ENCODE data around the gene ZC2HC1C.

ZC2HC1C gene, protein sequence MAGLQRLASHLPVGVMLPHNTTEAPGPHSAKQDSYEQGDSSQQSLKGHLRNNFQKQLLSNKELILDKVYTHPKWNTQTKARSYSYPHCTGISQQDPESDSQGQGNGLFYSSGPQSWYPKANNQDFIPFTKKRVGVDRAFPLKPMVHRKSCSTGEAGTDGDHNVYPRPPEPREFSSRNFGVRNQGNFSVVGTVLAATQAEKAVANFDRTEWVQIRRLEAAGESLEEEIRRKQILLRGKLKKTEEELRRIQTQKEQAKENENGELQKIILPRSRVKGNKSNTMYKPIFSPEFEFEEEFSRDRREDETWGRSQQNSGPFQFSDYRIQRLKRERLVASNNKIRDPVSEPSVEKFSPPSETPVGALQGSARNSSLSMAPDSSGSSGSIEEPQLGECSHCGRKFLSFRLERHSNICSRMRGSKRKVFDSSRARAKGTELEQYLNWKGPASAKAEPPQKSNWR

DNA sequence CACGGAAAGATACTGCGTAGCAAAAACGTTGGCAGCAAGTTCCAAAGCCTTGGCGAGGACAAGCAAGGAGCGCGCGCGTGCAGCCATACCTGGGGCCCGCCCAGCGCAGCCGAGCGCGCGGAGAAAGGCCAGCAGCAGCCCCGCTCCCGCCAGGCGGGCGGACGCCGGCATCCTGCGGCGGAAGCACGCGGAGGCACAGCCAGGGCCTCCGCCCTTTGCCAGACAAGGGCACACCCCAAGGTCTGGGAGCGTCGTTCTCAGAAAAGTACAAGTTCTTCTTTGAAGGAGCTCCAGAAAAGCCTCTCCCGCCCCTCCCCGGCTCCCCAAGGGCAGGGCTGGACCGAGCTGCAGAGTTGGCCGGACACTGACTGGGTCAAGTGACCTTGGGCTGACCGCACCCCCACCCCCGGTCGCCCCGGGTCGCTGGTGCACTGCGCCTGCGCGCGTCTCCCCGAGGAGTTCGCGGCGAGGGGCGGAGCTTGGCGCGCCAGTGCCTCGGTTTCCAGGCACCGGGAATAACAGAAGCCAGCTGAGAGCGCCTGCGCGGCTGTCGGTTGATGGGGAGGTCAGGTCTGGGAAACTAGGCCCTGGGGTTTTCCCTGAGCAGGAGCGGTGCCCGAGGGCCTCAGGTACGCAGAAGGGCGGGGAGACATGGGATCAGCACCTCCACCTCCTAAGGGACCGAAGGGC is at the start of gene ZC2HC1C:
ZC2HC1C (plus strand) TSS at position 521 of the 690 bp plus-strand sequence. CDS start 933 bp downstream, outside the sequence.
- Mint-ChIP-seq H3K36me3 (no peaks in the 10 kb centered on the region), H3K9me3 (no peaks in the 10 kb centered on the region), H3K4me1 (peaks cover 4% of the 10 kb centered on the region), H3K27ac (peak within 1 kb of the TSS; percentile 35), H3K27me3 (no peaks in the 10 kb centered on the region), H3K4me3 (peak within 1 kb of the TSS; percentile 52)

DNA sequence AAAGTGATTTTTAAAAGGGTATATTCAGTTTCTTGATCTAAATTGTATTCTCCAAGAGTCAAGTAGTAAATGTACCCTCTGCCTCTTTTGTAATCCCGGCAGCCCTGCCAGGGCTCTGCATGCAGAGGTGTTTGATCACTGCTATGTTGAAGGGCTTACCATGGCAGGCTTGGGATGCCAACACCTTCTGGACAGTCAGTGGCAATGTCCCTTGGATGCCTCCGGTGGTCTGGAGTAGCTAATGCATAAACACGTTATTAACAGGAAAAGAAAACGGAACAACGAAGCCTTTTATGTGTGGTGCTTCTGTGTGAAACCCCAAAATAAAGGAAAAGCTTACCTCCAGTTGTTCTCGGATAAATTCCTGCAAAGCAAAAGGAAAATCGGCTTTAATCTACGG is 46.8 kb upstream of the ZC2HC1C start:
- H3K4me1 Mint-ChIP-seq = no peaks in the 10 kb centered on the region
- H3K27me3 Mint-ChIP-seq = no peaks in the 10 kb centered on the region
- no peaks in the 10 kb centered on the region for H3K9me3 Mint-ChIP-seq
- H3K36me3 Mint-ChIP-seq = peaks cover 10% of the 10 kb centered on the region
- no peak overlapping the region for H3K27ac Mint-ChIP-seq
- no peak overlapping the region for H3K4me3 Mint-ChIP-seq

DNA sequence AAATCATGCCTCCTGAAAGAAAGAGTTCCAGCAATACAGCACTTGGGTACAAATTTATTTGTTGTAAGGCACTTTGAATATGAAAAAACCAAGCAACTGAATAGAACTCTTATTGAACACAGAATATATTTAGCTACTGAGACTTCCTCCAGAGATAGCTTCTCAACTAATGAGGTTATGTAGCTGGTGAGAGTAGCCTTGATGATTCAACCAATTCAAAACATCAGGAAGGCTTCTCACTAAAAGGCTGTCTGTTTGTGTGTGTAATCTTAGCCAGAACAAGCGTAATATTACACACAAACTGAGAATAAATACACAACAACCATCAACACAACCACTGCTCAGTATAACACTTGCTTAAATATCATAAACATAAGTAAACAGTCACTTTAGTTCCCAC is 46.3 kb upstream of the ZC2HC1C start:
- Mint-ChIP-seq H3K27ac (no peak overlapping the region), H3K4me3 (no peak overlapping the region), H3K36me3 (peaks cover 12% of the 10 kb centered on the region), H3K4me1 (no peaks in the 10 kb centered on the region), H3K27me3 (no peaks in the 10 kb centered on the region), H3K9me3 (no peaks in the 10 kb centered on the region)

DNA sequence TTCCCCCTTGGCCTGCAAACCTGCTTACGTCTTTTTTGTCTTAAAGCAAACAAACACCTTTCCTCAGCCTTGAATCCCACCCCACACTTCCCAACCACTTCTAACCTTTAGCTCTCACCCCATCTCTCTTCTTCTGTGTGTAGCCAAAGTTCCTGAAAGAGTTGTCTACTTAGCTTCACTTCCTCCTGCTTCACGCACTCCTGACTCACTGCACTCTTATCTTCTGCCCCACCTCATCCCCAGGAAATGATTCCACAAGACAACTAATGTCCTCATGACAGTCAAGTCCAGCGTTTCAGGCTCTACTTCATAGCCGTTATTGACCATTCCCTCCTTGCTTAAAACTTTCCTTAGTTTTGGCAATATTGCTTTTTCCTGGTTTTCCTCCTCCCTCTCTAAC is 44.4 kb upstream of the ZC2HC1C start:
- Mint-ChIP-seq H3K9me3 (no peaks in the 10 kb centered on the region), H3K4me1 (no peaks in the 10 kb centered on the region), H3K36me3 (peaks cover 8% of the 10 kb centered on the region), H3K27me3 (no peaks in the 10 kb centered on the region), H3K4me3 (no peak overlapping the region), H3K27ac (no peak overlapping the region)

GRCh38 chr14:75025876-75026275 is 43.6 kb upstream of the ZC2HC1C start:
- peaks cover 13% of the 10 kb centered on the region for H3K36me3 Mint-ChIP-seq
- no peak overlapping the region for H3K27ac Mint-ChIP-seq
- H3K4me3 Mint-ChIP-seq = no peak overlapping the region
- no peaks in the 10 kb centered on the region for H3K27me3 Mint-ChIP-seq
- no peaks in the 10 kb centered on the region for H3K9me3 Mint-ChIP-seq
- no peaks in the 10 kb centered on the region for H3K4me1 Mint-ChIP-seq

DNA sequence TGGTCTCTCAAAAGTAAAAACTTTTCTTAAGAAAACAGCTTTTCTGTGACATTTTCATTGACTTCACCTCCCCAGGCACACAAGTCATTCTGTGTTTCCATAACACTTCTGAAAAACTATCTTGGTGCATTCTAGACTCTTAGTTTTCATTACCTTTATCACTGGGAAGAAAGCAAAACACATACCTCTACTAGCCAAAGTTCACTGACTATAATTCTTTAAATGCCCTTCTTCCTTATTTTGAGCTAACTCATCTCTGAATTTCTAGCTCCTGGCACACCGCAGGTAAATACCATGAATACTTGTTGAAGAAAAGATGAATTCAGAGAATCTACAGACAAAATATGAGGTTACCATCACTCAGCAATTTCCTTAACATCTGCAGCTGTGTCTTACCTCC is 39.3 kb upstream of the ZC2HC1C start:
- no peaks in the 10 kb centered on the region for H3K27me3 Mint-ChIP-seq
- H3K9me3 Mint-ChIP-seq = no peaks in the 10 kb centered on the region
- H3K27ac Mint-ChIP-seq = no peak overlapping the region
- H3K4me3 Mint-ChIP-seq = no peak overlapping the region
- H3K4me1 Mint-ChIP-seq = no peaks in the 10 kb centered on the region
- peaks cover 16% of the 10 kb centered on the region for H3K36me3 Mint-ChIP-seq

- H3K4me3 Mint-ChIP-seq = no peak overlapping the region
- H3K27ac Mint-ChIP-seq = no peak overlapping the region
- peaks cover 19% of the 10 kb centered on the region for H3K36me3 Mint-ChIP-seq
- H3K27me3 Mint-ChIP-seq = no peaks in the 10 kb centered on the region
- no peaks in the 10 kb centered on the region for H3K9me3 Mint-ChIP-seq
- no peaks in the 10 kb centered on the region for H3K4me1 Mint-ChIP-seq
Measured at GRCh38 chr14:75032939-75033338, 36.5 kb upstream of the ZC2HC1C start.

- H3K27me3 Mint-ChIP-seq = no peaks in the 10 kb centered on the region
- no peaks in the 10 kb centered on the region for H3K9me3 Mint-ChIP-seq
- peaks cover 18% of the 10 kb centered on the region for H3K4me1 Mint-ChIP-seq
- H3K36me3 Mint-ChIP-seq = peaks cover 10% of the 10 kb centered on the region
- H3K27ac Mint-ChIP-seq = no peak overlapping the region
- H3K4me3 Mint-ChIP-seq = no peak overlapping the region
Measured at GRCh38 chr14:75040507-75040906, 28.9 kb upstream of the ZC2HC1C start.

GRCh38 chr14:75040959-75041358 is 28.5 kb upstream of the ZC2HC1C start:
- peaks cover 12% of the 10 kb centered on the region for H3K36me3 Mint-ChIP-seq
- no peak overlapping the region for H3K4me3 Mint-ChIP-seq
- no peaks in the 10 kb centered on the region for H3K27me3 Mint-ChIP-seq
- H3K9me3 Mint-ChIP-seq = no peaks in the 10 kb centered on the region
- H3K4me1 Mint-ChIP-seq = peaks cover 23% of the 10 kb centered on the region
- no peak overlapping the region for H3K27ac Mint-ChIP-seq

DNA sequence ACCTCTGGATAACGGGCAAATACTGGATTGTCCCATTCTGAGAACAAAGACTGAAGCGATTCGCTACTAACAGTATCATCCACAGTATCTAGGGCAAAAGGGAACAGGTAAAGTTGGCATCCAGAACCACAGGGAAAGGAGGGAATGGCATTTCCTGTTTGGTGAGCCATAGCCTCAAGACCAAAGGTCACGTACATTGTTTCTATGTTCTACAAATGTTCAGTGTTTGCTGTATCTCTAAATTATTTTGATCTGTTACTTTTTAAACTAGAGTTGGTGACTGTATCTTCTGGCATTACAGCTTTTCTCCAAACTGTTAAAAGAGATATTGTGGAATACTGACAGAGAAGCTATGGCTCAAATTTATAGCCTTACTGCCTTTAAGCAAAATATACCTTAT is 27.8 kb upstream of the ZC2HC1C start:
- Mint-ChIP-seq H3K4me3 (no peak overlapping the region), H3K4me1 (peaks cover 29% of the 10 kb centered on the region), H3K9me3 (no peaks in the 10 kb centered on the region), H3K27ac (no peak overlapping the region), H3K36me3 (peaks cover 12% of the 10 kb centered on the region), H3K27me3 (no peaks in the 10 kb centered on the region)

DNA sequence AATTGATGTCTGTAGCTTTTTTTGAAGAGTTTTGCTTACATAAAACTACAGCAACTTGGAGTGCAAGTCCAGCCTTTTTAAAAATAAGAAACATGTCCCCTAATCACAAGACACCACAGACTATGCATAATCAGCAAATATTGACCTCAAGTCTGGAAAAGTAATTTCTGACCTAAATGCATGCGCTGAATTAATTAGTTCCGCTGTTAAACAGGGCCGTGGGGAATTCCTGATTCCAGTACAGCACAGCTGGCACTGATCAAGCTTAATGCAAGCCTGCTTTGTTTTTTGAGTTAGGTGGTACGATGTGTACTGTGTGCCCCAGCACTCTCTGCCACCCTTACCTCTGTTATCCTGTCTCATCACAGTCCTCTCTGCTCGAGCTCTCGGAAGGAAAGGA is 27.4 kb upstream of the ZC2HC1C start:
- H3K4me1 Mint-ChIP-seq = peaks cover 34% of the 10 kb centered on the region
- H3K27ac Mint-ChIP-seq = no peak overlapping the region
- H3K27me3 Mint-ChIP-seq = no peaks in the 10 kb centered on the region
- H3K36me3 Mint-ChIP-seq = peaks cover 14% of the 10 kb centered on the region
- no peak overlapping the region for H3K4me3 Mint-ChIP-seq
- H3K9me3 Mint-ChIP-seq = no peaks in the 10 kb centered on the region

- peaks cover 54% of the 10 kb centered on the region for H3K4me1 Mint-ChIP-seq
- no peak overlapping the region for H3K4me3 Mint-ChIP-seq
- H3K9me3 Mint-ChIP-seq = no peaks in the 10 kb centered on the region
- H3K27me3 Mint-ChIP-seq = no peaks in the 10 kb centered on the region
- H3K27ac Mint-ChIP-seq = no peak overlapping the region
- H3K36me3 Mint-ChIP-seq = peaks cover 26% of the 10 kb centered on the region
Measured at GRCh38 chr14:75044322-75044721, 25.1 kb upstream of the ZC2HC1C start.

DNA sequence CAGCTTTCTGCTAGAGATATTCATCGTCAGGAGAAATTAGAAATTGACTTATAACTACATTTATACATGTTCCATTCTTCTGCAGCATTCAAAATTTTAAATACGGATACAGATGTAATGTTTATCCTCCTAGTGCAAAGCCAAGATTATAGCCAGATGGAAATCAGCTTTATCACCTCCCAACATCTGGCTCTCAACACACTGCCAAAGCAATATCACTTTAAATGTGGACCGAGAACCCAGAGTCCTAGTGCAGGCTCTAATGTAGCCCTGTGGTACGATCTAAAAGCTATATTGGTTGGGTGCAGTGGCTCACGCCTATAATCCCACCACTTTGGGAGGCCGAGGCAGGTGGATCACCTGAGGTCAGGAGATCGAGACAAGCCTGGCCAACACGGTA is 24.7 kb upstream of the ZC2HC1C start:
- Mint-ChIP-seq H3K27ac (no peak overlapping the region), H3K4me3 (peak overlapping the region; percentile 7), H3K27me3 (no peaks in the 10 kb centered on the region), H3K9me3 (no peaks in the 10 kb centered on the region), H3K4me1 (peaks cover 59% of the 10 kb centered on the region), H3K36me3 (peaks cover 29% of the 10 kb centered on the region)

GRCh38 chr14:75046275-75046674 is 23.2 kb upstream of the ZC2HC1C start:
- H3K36me3 Mint-ChIP-seq = peaks cover 30% of the 10 kb centered on the region
- H3K27me3 Mint-ChIP-seq = no peaks in the 10 kb centered on the region
- no peaks in the 10 kb centered on the region for H3K9me3 Mint-ChIP-seq
- H3K4me3 Mint-ChIP-seq = no peak overlapping the region
- H3K4me1 Mint-ChIP-seq = peaks cover 70% of the 10 kb centered on the region
- H3K27ac Mint-ChIP-seq = no peak overlapping the region

DNA sequence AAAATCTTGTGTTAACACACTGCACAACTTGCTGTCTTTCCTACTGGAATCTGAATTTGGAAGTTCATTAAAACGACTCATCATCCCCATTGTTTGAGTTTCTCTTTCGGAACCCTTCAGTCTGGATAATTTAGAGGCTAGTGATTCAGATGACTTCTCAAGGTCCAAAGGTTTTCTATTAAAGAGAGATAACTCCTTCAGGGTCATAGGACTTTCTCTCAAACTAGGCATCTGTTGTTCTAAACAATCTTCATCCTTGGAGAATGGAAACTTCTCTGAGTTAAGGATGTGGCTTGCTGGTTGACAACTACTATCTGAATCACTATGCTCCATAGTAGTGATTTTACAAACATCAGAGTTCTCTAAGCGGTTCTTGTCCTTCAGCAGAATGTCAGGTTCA is 22.5 kb upstream of the ZC2HC1C start:
- Mint-ChIP-seq H3K27ac (no peak overlapping the region), H3K4me1 (peaks cover 75% of the 10 kb centered on the region), H3K36me3 (peaks cover 30% of the 10 kb centered on the region), H3K27me3 (no peaks in the 10 kb centered on the region), H3K4me3 (no peak overlapping the region), H3K9me3 (no peaks in the 10 kb centered on the region)

DNA sequence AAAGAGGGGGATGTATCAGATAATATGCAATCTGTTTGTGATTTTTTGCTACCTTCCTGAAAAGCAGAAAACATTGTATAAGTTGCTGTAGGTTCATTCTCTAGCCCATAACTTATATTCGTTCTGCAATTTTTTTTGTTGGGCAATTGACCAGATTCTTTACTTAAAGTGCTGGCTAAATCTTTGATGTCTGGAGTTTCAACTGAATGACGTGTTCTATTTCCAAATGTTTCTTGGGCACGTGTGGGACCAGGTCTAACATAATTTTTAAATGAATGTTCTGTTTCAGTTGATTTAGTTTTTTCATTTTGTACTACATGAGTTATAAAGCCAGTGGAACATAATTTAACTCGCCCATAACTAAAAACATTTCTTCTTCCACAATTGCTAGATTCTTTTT is 21.9 kb upstream of the ZC2HC1C start:
- Mint-ChIP-seq H3K27me3 (no peaks in the 10 kb centered on the region), H3K4me1 (peaks cover 75% of the 10 kb centered on the region), H3K4me3 (no peak overlapping the region), H3K36me3 (peaks cover 29% of the 10 kb centered on the region), H3K27ac (no peak overlapping the region), H3K9me3 (no peaks in the 10 kb centered on the region)

All from activated naive CD4-positive, alpha-beta T cell treated with anti-CD3 and anti-CD28 coated beads, Interleukin-2, amount 50 U/mL, for 24 hours (primary cell).